ENCODE measurements around the gene CRIP3. TPM values are rescaled to one million over a fixed set of nuclear protein-coding genes. Genes with fewer than 3 reads are reported as not detected.

The CRIP3 gene
- total and polyA plus RNA-seq, 2 of the 13 experiments (the other 11 are each of a cell fraction or from before 2014, with no cell fraction given), result 6.3 to 9.3 TPM

DNA sequence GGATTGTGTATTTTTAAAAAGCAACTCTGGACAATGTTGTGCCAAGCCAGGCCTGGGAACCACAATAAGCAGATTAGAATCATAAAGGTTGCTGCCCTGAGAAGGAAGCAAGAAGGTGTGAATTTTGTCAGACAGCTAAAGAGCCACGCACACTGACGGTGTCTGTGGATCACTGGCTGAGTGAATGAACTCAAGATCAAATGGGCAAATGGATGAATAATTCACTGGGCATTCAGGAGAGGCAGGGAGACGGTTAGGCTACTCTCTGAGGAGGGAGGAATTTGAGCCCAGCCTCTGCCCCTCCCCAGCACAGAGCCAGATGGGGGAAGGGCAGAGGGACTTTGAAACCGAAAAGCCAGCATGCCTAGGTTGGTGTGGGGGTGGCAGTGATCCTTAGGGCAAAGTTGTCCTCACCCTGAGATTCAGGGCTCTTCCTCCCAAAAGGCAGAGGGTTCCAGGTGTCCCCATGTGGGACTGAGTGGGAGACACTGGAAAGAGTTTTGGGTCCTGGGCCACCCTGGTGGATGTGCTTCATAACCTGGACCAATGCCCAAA is 30.0 kb downstream of the CRIP3 start (continued):
- TF ChIP-seq POLR2AphosphoS2 (IDR thresholded peaks at IDR 0.05; ENCODE audit: low read depth, low read length), result no peak
- TF ChIP-seq, protein P1, sequence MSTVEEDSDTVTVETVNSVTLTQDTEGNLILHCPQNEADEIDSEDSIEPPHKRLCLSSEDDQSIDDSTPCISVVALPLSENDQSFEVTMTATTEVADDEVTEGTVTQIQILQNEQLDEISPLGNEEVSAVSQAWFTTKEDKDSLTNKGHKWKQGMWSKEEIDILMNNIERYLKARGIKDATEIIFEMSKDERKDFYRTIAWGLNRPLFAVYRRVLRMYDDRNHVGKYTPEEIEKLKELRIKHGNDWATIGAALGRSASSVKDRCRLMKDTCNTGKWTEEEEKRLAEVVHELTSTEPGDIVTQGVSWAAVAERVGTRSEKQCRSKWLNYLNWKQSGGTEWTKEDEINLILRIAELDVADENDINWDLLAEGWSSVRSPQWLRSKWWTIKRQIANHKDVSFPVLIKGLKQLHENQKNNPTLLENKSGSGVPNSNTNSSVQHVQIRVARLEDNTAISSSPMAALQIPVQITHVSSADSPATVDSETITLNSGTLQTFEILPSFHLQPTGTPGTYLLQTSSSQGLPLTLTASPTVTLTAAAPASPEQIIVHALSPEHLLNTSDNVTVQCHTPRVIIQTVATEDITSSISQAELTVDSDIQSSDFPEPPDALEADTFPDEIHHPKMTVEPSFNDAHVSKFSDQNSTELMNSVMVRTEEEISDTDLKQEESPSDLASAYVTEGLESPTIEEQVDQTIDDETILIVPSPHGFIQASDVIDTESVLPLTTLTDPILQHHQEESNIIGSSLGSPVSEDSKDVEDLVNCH (CRISPR knock-in tag; IDR thresholded peaks at IDR 0.05), result no peak
- no peak for TF ChIP-seq ZNF354B (CRISPR knock-in tag; IDR thresholded peaks at IDR 0.05)
- TF ChIP-seq ZKSCAN5 (CRISPR knock-in tag; IDR thresholded peaks at IDR 0.05), result no peak
- TF ChIP-seq ZSCAN12 (CRISPR knock-in tag; IDR thresholded peaks at IDR 0.05), result no peak
- TF ChIP-seq MTA1 (CRISPR knock-in tag; IDR thresholded peaks at IDR 0.05; ENCODE audit: borderline replicate concordance), result peak; percentile 97
- TF ChIP-seq, protein P2, sequence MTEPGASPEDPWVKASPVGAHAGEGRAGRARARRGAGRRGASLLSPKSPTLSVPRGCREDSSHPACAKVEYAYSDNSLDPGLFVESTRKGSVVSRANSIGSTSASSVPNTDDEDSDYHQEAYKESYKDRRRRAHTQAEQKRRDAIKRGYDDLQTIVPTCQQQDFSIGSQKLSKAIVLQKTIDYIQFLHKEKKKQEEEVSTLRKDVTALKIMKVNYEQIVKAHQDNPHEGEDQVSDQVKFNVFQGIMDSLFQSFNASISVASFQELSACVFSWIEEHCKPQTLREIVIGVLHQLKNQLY (CRISPR knock-in tag; IDR thresholded peaks at IDR 0.05), result 0 out of 2 replicates have a peak, but pooled peaks have one; percentile 47
- TF ChIP-seq POLR2AphosphoS5 (IDR thresholded peaks at IDR 0.05; ENCODE audit: low read depth, low read length), result peak; percentile 23
- TF ChIP-seq, protein P3, sequence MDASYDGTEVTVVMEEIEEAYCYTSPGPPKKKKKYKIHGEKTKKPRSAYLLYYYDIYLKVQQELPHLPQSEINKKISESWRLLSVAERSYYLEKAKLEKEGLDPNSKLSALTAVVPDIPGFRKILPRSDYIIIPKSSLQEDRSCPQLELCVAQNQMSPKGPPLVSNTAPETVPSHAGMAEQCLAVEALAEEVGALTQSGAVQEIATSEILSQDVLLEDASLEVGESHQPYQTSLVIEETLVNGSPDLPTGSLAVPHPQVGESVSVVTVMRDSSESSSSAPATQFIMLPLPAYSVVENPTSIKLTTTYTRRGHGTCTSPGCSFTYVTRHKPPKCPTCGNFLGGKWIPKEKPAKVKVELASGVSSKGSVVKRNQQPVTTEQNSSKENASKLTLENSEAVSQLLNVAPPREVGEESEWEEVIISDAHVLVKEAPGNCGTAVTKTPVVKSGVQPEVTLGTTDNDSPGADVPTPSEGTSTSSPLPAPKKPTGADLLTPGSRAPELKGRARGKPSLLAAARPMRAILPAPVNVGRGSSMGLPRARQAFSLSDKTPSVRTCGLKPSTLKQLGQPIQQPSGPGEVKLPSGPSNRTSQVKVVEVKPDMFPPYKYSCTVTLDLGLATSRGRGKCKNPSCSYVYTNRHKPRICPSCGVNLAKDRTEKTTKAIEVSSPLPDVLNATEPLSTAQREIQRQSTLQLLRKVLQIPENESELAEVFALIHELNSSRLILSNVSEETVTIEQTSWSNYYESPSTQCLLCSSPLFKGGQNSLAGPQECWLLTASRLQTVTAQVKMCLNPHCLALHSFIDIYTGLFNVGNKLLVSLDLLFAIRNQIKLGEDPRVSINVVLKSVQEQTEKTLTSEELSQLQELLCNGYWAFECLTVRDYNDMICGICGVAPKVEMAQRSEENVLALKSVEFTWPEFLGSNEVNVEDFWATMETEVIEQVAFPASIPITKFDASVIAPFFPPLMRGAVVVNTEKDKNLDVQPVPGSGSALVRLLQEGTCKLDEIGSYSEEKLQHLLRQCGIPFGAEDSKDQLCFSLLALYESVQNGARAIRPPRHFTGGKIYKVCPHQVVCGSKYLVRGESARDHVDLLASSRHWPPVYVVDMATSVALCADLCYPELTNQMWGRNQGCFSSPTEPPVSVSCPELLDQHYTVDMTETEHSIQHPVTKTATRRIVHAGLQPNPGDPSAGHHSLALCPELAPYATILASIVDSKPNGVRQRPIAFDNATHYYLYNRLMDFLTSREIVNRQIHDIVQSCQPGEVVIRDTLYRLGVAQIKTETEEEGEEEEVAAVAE (CRISPR knock-in tag; IDR thresholded peaks at IDR 0.05; ENCODE audit: borderline replicate concordance), result no peak; the same call in 1 of the 2 replicates
- TF ChIP-seq RFXAP (CRISPR knock-in tag; IDR thresholded peaks at IDR 0.05; ENCODE audit: borderline replicate concordance), result no peak; the same call in 1 of the 2 replicates
- TF ChIP-seq ATF5 (CRISPR knock-in tag; IDR thresholded peaks at IDR 0.05; ENCODE audit: low read depth), result no peak
- no peak for TF ChIP-seq ZNF577 (CRISPR knock-in tag; IDR thresholded peaks at IDR 0.05; ENCODE audit: borderline replicate concordance, low read depth)
- no peak for TF ChIP-seq SRSF4 (IDR thresholded peaks at IDR 0.05; ENCODE audit: low read depth, low read length, poor library complexity, severe bottlenecking)
- TF ChIP-seq SAP130 (CRISPR knock-in tag; IDR thresholded peaks at IDR 0.05; ENCODE audit: low read depth), result peak; percentile 44
- no peak for TF ChIP-seq HES4 (CRISPR knock-in tag; IDR thresholded peaks at IDR 0.05; ENCODE audit: borderline replicate concordance)
- TF ChIP-seq SIN3B (IDR thresholded peaks at IDR 0.05; ENCODE audit: low read length), result no peak
- TF ChIP-seq ZNF788 (CRISPR knock-in tag; IDR thresholded peaks at IDR 0.05; ENCODE audit: borderline replicate concordance), result peak; percentile 58; the same call in 1 of the 2 replicates
- TF ChIP-seq, protein P4, sequence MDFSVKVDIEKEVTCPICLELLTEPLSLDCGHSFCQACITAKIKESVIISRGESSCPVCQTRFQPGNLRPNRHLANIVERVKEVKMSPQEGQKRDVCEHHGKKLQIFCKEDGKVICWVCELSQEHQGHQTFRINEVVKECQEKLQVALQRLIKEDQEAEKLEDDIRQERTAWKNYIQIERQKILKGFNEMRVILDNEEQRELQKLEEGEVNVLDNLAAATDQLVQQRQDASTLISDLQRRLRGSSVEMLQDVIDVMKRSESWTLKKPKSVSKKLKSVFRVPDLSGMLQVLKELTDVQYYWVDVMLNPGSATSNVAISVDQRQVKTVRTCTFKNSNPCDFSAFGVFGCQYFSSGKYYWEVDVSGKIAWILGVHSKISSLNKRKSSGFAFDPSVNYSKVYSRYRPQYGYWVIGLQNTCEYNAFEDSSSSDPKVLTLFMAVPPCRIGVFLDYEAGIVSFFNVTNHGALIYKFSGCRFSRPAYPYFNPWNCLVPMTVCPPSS (IDR thresholded peaks at IDR 0.05), result no peak
